HCT116 (cell line): Measurements from ENCODE around the gene MYO1G.

ENCODE experiments used
- CTCF ChIP-seq, 3 experiments: fragments of 200-600 bp in 1 of 3; sonication (generic) in 1 of 3; IDR thresholded peaks in 2 of 3; conservative IDR thresholded peaks in 1 of 3; 2 replicates each; pipeline ENCODE4 v1.5.1; 2012 to 2017; ENCODE audit warnings: low read depth in 2 of 3, low read length in 2 of 3, antibody characterized with exemption in 1 of 3, borderline replicate concordance in 1 of 3, control low read depth in 1 of 3, mild to moderate bottlenecking in 1 of 3, mixed read lengths in 1 of 3, mixed run types in 1 of 3, moderate library complexity in 1 of 3; ENCODE audit not compliant: insufficient read depth in 1 of 3
- EZH2 ChIP-seq: fragments of 200-600 bp; sonication (generic); IDR thresholded peaks from 2 replicates; pipeline ENCODE4 v1.6.1; 2017; ENCODE audit warnings: antibody characterized with exemption, mixed run types
- POLR2A ChIP-seq: IDR thresholded peaks from 2 replicates; pipeline ENCODE4 v1.7.0; 2011; ENCODE audit warnings: borderline replicate concordance; ENCODE audit not compliant: insufficient read depth, insufficient read length; ENCODE audit errors: extremely low read depth

- TF ChIP-seq CTCF (IDR thresholded peaks at IDR 0.05 in 2 of 3, conservative IDR thresholded peaks at IDR 0.05 in 1 of 3; ENCODE audit: borderline replicate concordance in 1 of 3, insufficient read depth in 1 of 3, low read depth in 2 of 3, low read length in 2 of 3) (no peak), POLR2A (no peak), EZH2 (no peak)
These were observed 49.5 kb upstream of the MYO1G start for GRCh38 chr7:45028138-45028919.
